ENCODE measurements around the gene PPP2R5A. TPM values are rescaled to one million over a fixed set of nuclear protein-coding genes. Genes with fewer than 3 reads are reported as not detected.

Gene PPP2R5A
- total and polyA plus RNA-seq, 2 donors = 47.1 to 64.4 TPM

GRCh38 chr1:212255705-212256307 is 29.4 kb upstream of the PPP2R5A start:
- Histone ChIP-seq H3K27ac (ENCODE audit: low read depth) (no peak overlapping the region), H3K36me3 (ENCODE audit: insufficient read depth) (no peaks in the 10 kb centered on the region), H3K4me3 (ENCODE audit: low read depth, low read length) (no peak overlapping the region), H3K4me1 (ENCODE audit: insufficient read depth) (no peaks in the 10 kb centered on the region)
- 68% methylated on average over 9 of the region's 9 CpGs for WGBS
- DNase-seq (ENCODE audit: extremely low spot score) = no peak

DNA sequence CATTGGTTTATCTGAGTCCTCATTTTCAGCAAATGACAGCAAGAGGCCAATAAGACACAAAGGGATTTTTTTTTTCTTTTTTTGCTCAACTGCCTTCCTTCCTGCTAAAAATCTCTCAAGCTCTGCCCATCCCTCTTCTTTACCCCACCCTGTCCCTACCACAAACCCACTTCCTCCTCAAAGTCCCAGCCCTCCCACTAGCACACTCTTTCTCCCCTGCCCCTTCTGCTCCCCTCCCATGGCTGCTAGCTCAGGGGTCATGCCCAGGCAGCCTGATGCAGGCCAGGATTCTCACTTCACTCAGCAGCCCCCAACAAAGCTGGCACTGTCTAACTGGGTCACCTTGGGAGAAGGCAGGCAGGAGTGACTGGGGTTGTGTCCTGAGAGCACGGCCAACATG is 28.8 kb upstream of the PPP2R5A start:
- H3K27ac ChIP-seq (ENCODE audit: low read depth) = no peak overlapping the region
- 91% methylated on average over 1 of the region's 1 CpG for WGBS
- no peaks in the 10 kb centered on the region for H3K4me1 ChIP-seq (ENCODE audit: insufficient read depth)
- H3K36me3 ChIP-seq (ENCODE audit: insufficient read depth) = no peaks in the 10 kb centered on the region
- H3K4me3 ChIP-seq (ENCODE audit: low read depth, low read length) = no peak overlapping the region
- no peak for DNase-seq (ENCODE audit: extremely low spot score)

GRCh38 chr1:212257157-212257556 is 28.1 kb upstream of the PPP2R5A start:
- WGBS = 95% methylated on average over 4 of the region's 4 CpGs
- no peaks in the 10 kb centered on the region for H3K4me1 ChIP-seq (ENCODE audit: insufficient read depth)
- H3K27ac ChIP-seq (ENCODE audit: low read depth) = no peak overlapping the region
- DNase-seq (ENCODE audit: extremely low spot score) = no peak
- H3K36me3 ChIP-seq (ENCODE audit: insufficient read depth) = no peaks in the 10 kb centered on the region
- H3K4me3 ChIP-seq (ENCODE audit: low read depth, low read length) = no peak overlapping the region

- DNase-seq (ENCODE audit: extremely low spot score) = no peak
- WGBS = 90% methylated on average over 5 of the region's 5 CpGs
- H3K4me1 ChIP-seq (ENCODE audit: insufficient read depth) = no peaks in the 10 kb centered on the region
These were observed 25.3 kb upstream of the PPP2R5A start for GRCh38 chr1:212259693-212260480.

GRCh38 chr1:212260557-212261355 is 24.5 kb upstream of the PPP2R5A start:
- no peak for DNase-seq (ENCODE audit: extremely low spot score)
- WGBS = 94% methylated on average over 3 of the region's 3 CpGs
- H3K36me3 ChIP-seq (ENCODE audit: insufficient read depth) = no peaks in the 10 kb centered on the region
- no peak overlapping the region for H3K27ac ChIP-seq (ENCODE audit: low read depth)
- no peaks in the 10 kb centered on the region for H3K4me1 ChIP-seq (ENCODE audit: insufficient read depth)
- no peak overlapping the region for H3K4me3 ChIP-seq (ENCODE audit: low read depth, low read length)

More at GRCh38 chr1:212259693-212260480, 25.3 kb upstream of the PPP2R5A start:
- no peak overlapping the region for H3K27ac ChIP-seq (ENCODE audit: low read depth)
- H3K36me3 ChIP-seq (ENCODE audit: insufficient read depth) = no peaks in the 10 kb centered on the region
- no peak overlapping the region for H3K4me3 ChIP-seq (ENCODE audit: low read depth, low read length)

- Histone ChIP-seq H3K27ac (ENCODE audit: low read depth) (no peak overlapping the region), H3K4me3 (ENCODE audit: low read depth, low read length) (no peak overlapping the region), H3K36me3 (ENCODE audit: insufficient read depth) (no peaks in the 10 kb centered on the region), H3K4me1 (ENCODE audit: insufficient read depth) (no peaks in the 10 kb centered on the region)
- WGBS = 64% methylated on average over 2 of the region's 2 CpGs
- no peak for DNase-seq (ENCODE audit: extremely low spot score)
These were observed 23.8 kb upstream of the PPP2R5A start for GRCh38 chr1:212261361-212261929.

DNA sequence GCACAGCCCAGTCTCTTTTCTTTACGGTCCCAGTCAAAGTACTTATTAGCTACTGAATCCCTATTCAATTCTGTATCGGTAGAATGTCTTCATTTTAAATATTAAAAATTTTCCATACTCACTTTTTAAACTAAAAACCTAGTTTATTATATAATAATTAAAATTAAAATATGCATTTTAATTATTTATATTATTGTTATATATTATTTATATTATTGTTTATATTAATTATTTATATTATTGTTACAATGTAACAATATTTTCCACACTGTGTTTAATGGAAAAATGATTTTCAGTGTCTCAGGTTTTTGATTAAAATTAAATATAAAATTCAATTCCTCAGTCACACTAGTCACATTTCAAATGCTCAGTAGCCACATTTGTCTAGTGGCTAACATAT is 18.2 kb upstream of the PPP2R5A start:
- Histone ChIP-seq H3K27ac (ENCODE audit: low read depth) (no peak overlapping the region), H3K36me3 (ENCODE audit: insufficient read depth) (no peaks in the 10 kb centered on the region), H3K4me1 (ENCODE audit: insufficient read depth) (no peaks in the 10 kb centered on the region), H3K4me3 (ENCODE audit: low read depth, low read length) (no peak overlapping the region)
- WGBS = 97% methylated on average over 2 of the region's 2 CpGs
- DNase-seq (ENCODE audit: extremely low spot score) = no peak

- no peak overlapping the region for H3K4me3 ChIP-seq (ENCODE audit: low read depth, low read length)
- no peak overlapping the region for H3K27ac ChIP-seq (ENCODE audit: low read depth)
- WGBS = 84% methylated on average over 2 of the region's 2 CpGs
- no peak for DNase-seq (ENCODE audit: extremely low spot score)
- no peaks in the 10 kb centered on the region for H3K36me3 ChIP-seq (ENCODE audit: insufficient read depth)
- no peaks in the 10 kb centered on the region for H3K4me1 ChIP-seq (ENCODE audit: insufficient read depth)
These were observed 17.8 kb upstream of the PPP2R5A start for GRCh38 chr1:212267460-212267859.

DNA sequence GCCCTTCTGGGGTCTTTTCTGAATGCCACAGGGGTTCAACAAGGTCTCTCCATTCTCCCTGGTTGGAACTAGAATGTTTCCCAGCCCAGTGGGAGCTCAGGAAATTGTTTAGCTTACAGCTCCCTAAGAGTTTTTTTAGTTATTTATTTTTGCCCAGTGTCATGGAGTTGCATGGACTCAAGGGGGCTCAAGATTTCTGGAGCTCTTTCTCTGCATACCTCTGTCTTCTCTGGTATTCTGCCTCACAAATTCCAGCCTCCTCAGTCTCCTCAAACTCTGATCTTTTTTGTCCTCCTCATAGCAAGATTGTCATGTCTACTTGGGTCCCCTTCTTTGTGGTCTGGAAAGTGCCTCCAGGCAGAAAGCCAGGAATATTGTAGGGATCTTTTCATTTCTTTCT is 15.9 kb upstream of the PPP2R5A start:
- no peak overlapping the region for H3K4me3 ChIP-seq (ENCODE audit: low read depth, low read length)
- no peaks in the 10 kb centered on the region for H3K36me3 ChIP-seq (ENCODE audit: insufficient read depth)
- H3K27ac ChIP-seq (ENCODE audit: low read depth) = no peak overlapping the region
- H3K4me1 ChIP-seq (ENCODE audit: insufficient read depth) = no peaks in the 10 kb centered on the region
- DNase-seq (ENCODE audit: extremely low spot score) = no peak

DNA sequence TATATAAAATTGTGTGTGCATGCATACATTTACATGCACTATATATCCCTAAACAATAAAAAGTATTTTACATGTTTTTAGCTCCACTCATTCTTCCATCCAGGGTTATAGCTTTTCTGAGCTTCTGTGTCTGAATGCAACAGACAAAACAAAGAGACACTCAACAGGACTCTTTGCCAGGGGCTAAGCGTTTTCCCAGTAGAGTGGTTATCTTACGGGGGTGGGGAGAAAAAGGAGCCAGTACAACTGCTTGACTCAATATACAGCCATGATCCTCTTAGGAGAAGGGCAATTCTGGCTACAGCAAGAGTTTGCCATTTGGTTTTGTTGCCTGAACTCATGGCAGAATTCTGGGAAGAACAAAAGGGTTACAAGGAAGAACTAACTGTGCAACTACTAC is 14.6 kb upstream of the PPP2R5A start:
- H3K27ac ChIP-seq (ENCODE audit: low read depth) = no peak overlapping the region
- no peak overlapping the region for H3K4me3 ChIP-seq (ENCODE audit: low read depth, low read length)
- 65% methylated on average over 2 of the region's 2 CpGs for WGBS
- H3K4me1 ChIP-seq (ENCODE audit: insufficient read depth) = no peaks in the 10 kb centered on the region
- H3K36me3 ChIP-seq (ENCODE audit: insufficient read depth) = no peaks in the 10 kb centered on the region
- DNase-seq (ENCODE audit: extremely low spot score) = no peak

GRCh38 chr1:212271234-212271633 is 14.0 kb upstream of the PPP2R5A start:
- no peak overlapping the region for H3K27ac ChIP-seq (ENCODE audit: low read depth)
- no peaks in the 10 kb centered on the region for H3K36me3 ChIP-seq (ENCODE audit: insufficient read depth)
- H3K4me1 ChIP-seq (ENCODE audit: insufficient read depth) = no peaks in the 10 kb centered on the region
- no peak overlapping the region for H3K4me3 ChIP-seq (ENCODE audit: low read depth, low read length)
- WGBS = 91% methylated on average over 2 of the region's 2 CpGs
- no peak for DNase-seq (ENCODE audit: extremely low spot score)

DNA sequence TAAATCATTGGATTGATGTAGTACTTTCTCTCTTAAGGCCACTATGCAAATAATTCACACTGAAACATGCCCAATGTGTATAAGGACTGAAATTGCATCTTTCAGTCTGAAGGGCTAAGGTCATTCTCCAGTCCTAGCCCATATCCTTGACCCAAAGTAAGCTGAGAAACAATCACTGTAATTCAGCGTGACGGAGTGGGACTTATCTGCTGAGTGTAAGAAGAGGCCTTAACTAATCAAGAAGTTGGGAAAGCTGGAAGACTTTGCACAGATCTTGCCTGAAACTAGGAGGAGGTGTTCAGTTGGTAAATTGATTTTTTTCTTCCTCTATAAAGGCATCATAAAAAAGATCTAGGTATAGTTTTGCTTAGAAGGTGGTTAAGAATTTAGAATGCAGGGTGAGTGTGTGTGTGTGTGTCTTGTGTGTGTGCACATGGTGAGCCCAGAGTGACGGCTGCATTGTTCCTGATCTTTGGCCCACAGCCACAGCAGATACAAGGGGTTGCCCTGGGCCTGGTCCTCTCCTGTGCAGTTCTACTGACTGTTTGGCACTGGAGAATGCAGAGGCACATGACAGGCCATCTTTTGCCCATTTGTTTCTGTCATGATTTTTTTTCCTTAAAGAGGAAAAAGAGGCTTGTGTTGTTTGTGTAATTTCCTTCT is 13.3 kb upstream of the PPP2R5A start:
- 63% methylated on average over 3 of the region's 3 CpGs for WGBS
- no peaks in the 10 kb centered on the region for H3K36me3 ChIP-seq (ENCODE audit: insufficient read depth)
- no peak overlapping the region for H3K27ac ChIP-seq (ENCODE audit: low read depth)
- no peak overlapping the region for H3K4me3 ChIP-seq (ENCODE audit: low read depth, low read length)
- no peak for DNase-seq (ENCODE audit: extremely low spot score)
- H3K4me1 ChIP-seq (ENCODE audit: insufficient read depth) = no peaks in the 10 kb centered on the region

GRCh38 chr1:212281590-212281989 is 3.6 kb upstream of the PPP2R5A start:
- no peaks in the 10 kb centered on the region for H3K4me1 ChIP-seq (ENCODE audit: insufficient read depth)
- 51% methylated on average over 2 of the region's 2 CpGs for WGBS
- no peak for DNase-seq (ENCODE audit: extremely low spot score)
- no peaks in the 10 kb centered on the region for H3K36me3 ChIP-seq (ENCODE audit: insufficient read depth)
- no peak overlapping the region for H3K4me3 ChIP-seq (ENCODE audit: low read depth, low read length)
- no peak overlapping the region for H3K27ac ChIP-seq (ENCODE audit: low read depth)

All from urinary bladder (tissue), 4 donors.